Suppressor macrophage treated with lipopolysaccharide for 4 hours (primary cell): ENCODE measurements around the gene TMOD2.

Experiments
- DNase-seq: peaks from one replicate; pipeline ENCODE4 v3.0.0-alpha.2; 2020

TMOD2 gene

GRCh38 chr15:51863131-51863530 lies 111.7 kb downstream of the TMOD2 start:
- no peak for DNase-seq

GRCh38 chr15:51864408-51865056 lies 113.1 kb downstream of the TMOD2 start:
- DNase-seq = no peak

GRCh38 chr15:51865317-51865716 lies 113.9 kb downstream of the TMOD2 start:
- no peak for DNase-seq
